ENCODE results near the gene PACC1. TPM values are rescaled to one million over a fixed set of nuclear protein-coding genes. Genes with fewer than 3 reads are reported as not detected.

Gene PACC1
- total RNA-seq, 4 donors from 2014 or later = 1.4 to 3.8 (median 2.5) TPM

DNA sequence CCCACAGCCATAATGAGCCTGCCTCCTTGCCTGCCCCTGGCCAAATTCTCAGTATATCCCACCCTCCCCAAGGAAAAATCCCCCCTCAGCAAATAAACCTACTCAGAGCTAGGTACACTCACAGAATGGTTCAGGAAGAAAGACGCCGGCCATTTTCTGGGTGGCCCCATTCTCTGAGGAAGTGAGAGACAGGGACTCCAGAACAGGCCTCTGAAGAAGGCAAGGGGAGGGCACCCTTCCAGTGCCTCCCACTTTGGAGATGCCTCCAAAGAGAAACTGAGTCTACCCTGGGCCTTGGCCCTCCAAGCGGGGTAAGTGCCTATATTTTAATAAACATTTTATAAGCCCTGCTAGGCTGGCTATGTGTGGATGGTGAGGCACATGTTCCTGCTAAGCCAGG is 2.3 kb downstream of the PACC1 start:
- intact Hi-C loops (cut with DNase I; ENCODE audit: low total_unique reads) = loop anchor here (5.0 kb wide), 1 partner anchor 45 kb away; no protein-coding TSS in a partner anchor
- DNase-seq (no peak), ATAC-seq (no peak)
- Histone ChIP-seq H3K27ac (no peak overlapping the region), H3K27me3 (no peaks in the 10 kb centered on the region), H3K4me3 (no peak overlapping the region), H3K9me3 (no peaks in the 10 kb centered on the region), H3K36me3 (no peaks in the 10 kb centered on the region), H3K4me1 (peaks cover 0 to 6% of the 10 kb centered on the region in 2 donors)
- in situ Hi-C loops (cut with MboI; ENCODE audit: low sequenced_read_pairs in 4 of 4) = no loop called here
- TF ChIP-seq POLR2A (IDR thresholded peaks at IDR 0.05) = no peak
- TF ChIP-seq, protein P1, sequence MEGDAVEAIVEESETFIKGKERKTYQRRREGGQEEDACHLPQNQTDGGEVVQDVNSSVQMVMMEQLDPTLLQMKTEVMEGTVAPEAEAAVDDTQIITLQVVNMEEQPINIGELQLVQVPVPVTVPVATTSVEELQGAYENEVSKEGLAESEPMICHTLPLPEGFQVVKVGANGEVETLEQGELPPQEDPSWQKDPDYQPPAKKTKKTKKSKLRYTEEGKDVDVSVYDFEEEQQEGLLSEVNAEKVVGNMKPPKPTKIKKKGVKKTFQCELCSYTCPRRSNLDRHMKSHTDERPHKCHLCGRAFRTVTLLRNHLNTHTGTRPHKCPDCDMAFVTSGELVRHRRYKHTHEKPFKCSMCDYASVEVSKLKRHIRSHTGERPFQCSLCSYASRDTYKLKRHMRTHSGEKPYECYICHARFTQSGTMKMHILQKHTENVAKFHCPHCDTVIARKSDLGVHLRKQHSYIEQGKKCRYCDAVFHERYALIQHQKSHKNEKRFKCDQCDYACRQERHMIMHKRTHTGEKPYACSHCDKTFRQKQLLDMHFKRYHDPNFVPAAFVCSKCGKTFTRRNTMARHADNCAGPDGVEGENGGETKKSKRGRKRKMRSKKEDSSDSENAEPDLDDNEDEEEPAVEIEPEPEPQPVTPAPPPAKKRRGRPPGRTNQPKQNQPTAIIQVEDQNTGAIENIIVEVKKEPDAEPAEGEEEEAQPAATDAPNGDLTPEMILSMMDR (IDR thresholded peaks at IDR 0.05 in 4 of 5, conservative IDR thresholded peaks at IDR 0.05 in 1 of 5) = no peak

DNA sequence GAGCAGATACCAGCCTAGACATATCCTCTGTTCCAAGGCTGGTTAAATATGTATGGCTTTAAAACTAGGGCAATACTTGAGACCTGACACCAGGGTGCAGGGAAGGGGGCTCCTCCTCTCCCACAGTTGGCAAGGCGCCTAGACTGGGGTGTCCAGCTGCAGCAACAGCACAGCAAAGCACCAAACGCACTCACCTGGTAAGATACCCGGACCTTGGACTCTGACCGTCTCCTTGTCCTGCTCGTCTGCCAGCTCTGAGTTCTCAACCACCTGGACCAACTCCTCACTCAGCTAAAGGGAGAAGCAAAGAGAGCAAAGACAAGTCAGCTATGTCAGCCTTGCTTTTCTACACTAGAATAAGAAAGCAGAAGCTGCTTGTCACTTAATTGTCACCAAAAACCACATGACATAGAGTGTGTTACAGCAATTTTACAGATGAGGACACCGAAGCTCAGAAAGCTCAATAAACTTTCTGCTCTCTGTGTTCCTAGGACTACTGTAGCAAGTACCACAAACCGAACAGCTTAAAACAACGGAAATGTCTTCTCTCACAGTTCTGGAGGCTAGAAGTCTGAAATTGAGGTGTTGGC is 4.4 kb downstream of the PACC1 start:
- ATAC-seq (no peak), DNase-seq (no peak)
- H3K27ac ChIP-seq = no peak overlapping the region
- no peaks in the 10 kb centered on the region for H3K36me3 ChIP-seq
- TF ChIP-seq, protein P1 (IDR thresholded peaks at IDR 0.05 in 4 of 5, conservative IDR thresholded peaks at IDR 0.05 in 1 of 5) = no peak
- TF ChIP-seq POLR2A (IDR thresholded peaks at IDR 0.05) = no peak
- no peaks in the 10 kb centered on the region for H3K9me3 ChIP-seq
- in situ Hi-C loops (cut with MboI; ENCODE audit: low sequenced_read_pairs in 4 of 4) = no loop called here
- intact Hi-C loops (cut with DNase I; ENCODE audit: low total_unique reads) = loop anchor here (5.0 kb wide), 1 partner anchor 47 kb away; no protein-coding TSS in a partner anchor
- H3K4me3 ChIP-seq = no peak overlapping the region
- no peaks in the 10 kb centered on the region for H3K27me3 ChIP-seq
- H3K4me1 ChIP-seq = peaks cover 0 to 6% of the 10 kb centered on the region in 2 donors

DNA sequence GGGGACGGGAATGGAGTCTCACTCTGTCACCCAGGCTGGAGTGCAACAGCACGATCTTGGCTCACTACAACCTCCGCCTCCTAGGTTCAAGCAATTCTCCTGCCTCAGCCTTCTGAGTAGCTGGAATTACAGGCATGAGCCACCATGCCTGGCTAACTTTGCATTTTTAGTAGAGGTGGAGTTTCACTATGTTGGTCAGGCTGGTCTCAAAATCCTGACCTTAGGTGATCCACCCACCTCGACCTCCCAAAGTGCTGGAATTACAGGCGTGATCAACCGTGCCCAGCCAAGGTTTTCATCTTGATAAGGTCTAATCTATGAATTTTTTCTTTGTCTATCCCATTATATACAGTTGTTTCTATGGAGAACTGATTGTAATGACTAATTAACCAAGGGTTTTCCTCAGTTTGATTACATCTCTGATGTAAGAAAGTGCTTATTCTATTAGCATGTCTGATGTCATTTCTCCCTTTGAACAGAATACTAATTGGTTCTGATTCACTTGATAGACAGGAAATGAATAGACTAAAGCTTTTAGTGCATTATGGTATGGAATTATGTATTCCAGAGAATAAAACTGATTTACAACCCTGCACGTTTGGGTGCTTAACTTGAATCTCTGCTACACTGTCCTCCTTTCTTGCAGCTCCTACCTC is 11.9 kb downstream of the PACC1 start:
- Histone ChIP-seq H3K27ac (no peak overlapping the region), H3K9me3 (no peaks in the 10 kb centered on the region), H3K36me3 (no peaks in the 10 kb centered on the region), H3K4me1 (peaks cover 0 to 4% of the 10 kb centered on the region in 2 donors), H3K27me3 (no peaks in the 10 kb centered on the region), H3K4me3 (no peak overlapping the region)
- DNase-seq (no peak), ATAC-seq (no peak)
- in situ Hi-C loops (cut with MboI; ENCODE audit: low sequenced_read_pairs in 4 of 4) = no loop called here
- TF ChIP-seq, protein P1 (IDR thresholded peaks at IDR 0.05 in 4 of 5, conservative IDR thresholded peaks at IDR 0.05 in 1 of 5) = no peak
- no peak for TF ChIP-seq POLR2A (IDR thresholded peaks at IDR 0.05)
- intact Hi-C loops (cut with DNase I; ENCODE audit: low total_unique reads) = no loop called here

DNA sequence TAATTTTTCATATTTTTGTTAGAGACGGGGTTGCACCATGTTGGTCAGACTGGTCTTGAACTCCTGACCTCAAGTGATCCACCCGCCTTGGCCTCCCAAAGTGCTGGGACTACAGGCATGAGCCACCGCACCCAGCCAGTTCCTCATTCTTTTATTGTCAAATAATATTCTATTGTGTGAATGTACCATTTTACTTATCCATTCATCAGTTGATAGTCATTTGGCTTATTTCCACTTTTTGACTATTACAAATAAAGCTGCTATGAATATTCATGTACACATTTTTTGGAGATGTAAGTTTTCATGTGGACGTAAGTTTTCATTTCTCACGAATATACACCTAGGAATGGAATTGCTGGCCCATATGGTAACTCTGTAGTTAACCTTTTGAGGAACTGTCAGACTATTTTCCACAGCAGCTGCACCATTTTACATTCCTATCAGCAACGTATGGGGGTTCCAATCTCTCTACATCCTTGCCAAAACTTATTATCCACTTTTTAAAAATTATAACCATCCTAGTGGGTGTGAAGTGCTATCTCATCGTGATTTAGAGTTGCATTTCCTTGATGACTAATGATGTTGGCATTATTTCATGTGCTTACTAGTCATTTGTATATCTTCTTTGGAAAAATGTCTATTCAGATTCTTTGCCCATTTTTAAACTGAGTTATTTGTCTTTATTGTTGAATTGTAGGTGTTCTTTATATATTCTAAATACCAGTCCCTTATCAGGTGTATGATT is 12.7 kb downstream of the PACC1 start:
- Histone ChIP-seq H3K4me3 (no peak overlapping the region), H3K36me3 (no peaks in the 10 kb centered on the region), H3K9me3 (no peaks in the 10 kb centered on the region), H3K27me3 (no peaks in the 10 kb centered on the region), H3K4me1 (peaks cover 0 to 4% of the 10 kb centered on the region in 2 donors), H3K27ac (no peak overlapping the region)
- TF ChIP-seq, protein P1 (IDR thresholded peaks at IDR 0.05 in 4 of 5, conservative IDR thresholded peaks at IDR 0.05 in 1 of 5) = no peak
- TF ChIP-seq POLR2A (IDR thresholded peaks at IDR 0.05) = no peak
- in situ Hi-C loops (cut with MboI; ENCODE audit: low sequenced_read_pairs in 4 of 4) (no loop called here), intact Hi-C loops (cut with DNase I; ENCODE audit: low total_unique reads) (no loop called here)
- ATAC-seq = no peak
- no peak for DNase-seq
